Activated T-helper 2 cell treated with anti-CD3 and anti-CD28 coated beads, Interferon-gamma antibody, Interleukin-2, Interleukin-4, amounts not matched to agents 10 μg/mL and 5 μg/mL and 100 μg/mL, durations not matched to agents 14 hours and 24 hours and 36 hours (primary cell): ENCODE data around the gene ULBP1. TPM values are rescaled to one million over a fixed set of nuclear protein-coding genes. Genes with fewer than 3 reads are reported as not detected.
A peak's percentile ranks its signal among the peaks of the same experiment; 100 is the strongest.
"Not testable (repeated sequence)": the region's sequence is repeated elsewhere in the genome, so short reads cannot be mapped to it uniquely, and the experiment has no call there.

Experiments
- DNase-seq: peaks from one replicate; pipeline ENCODE4 v3.0.0; 2021; ENCODE audit warnings: low spot score
- H3K27ac Mint-ChIP-seq: one replicate; pipeline ENCODE4 v1.8.0; 2021; ENCODE audit warnings: mixed read lengths
- H3K27me3 Mint-ChIP-seq: one replicate; pipeline ENCODE4 v1.8.0; 2021; ENCODE audit warnings: low read depth, mixed read lengths
- H3K36me3 Mint-ChIP-seq: one replicate; pipeline ENCODE4 v1.8.0; 2021; ENCODE audit warnings: low read depth, mixed read lengths
- H3K4me1 Mint-ChIP-seq: one replicate; pipeline ENCODE4 v1.8.0; 2021; ENCODE audit warnings: low read depth, mixed read lengths
- H3K4me3 Mint-ChIP-seq: one replicate; pipeline ENCODE4 v1.8.0; 2021; ENCODE audit warnings: low read depth, mild to moderate bottlenecking, moderate library complexity, mixed read lengths
- H3K9me3 Mint-ChIP-seq: one replicate; pipeline ENCODE4 v1.8.0; 2021; ENCODE audit warnings: mixed read lengths
- intact Hi-C: fragments of 100-400 bp; cut with micrococcal nuclease; formaldehyde crosslinking; loops from one replicate; pipeline ENCODE4 v1.15.1; 2023
- total RNA-seq: library from RNA; stranded (reverse); gene quantifications from 2 replicates; pipeline ENCODE4 v1.2.3, GENCODE V29; 2022

ULBP1 gene
- total RNA-seq, 1 donor from 2014 or later = 0.41 TPM

GRCh38 chr6:149974394-149974793 is 10.7 kb downstream of the ULBP1 start:
- DNase-seq = not testable (repeated sequence)

GRCh38 chr6:149974825-149975224 is 11.1 kb downstream of the ULBP1 start:
- no peaks in the 10 kb centered on the region for H3K4me1 Mint-ChIP-seq
- intact Hi-C loops = no loop called here
- H3K9me3 Mint-ChIP-seq = no peaks in the 10 kb centered on the region
- no peak for DNase-seq
- H3K4me3 Mint-ChIP-seq = no peak overlapping the region
- no peak overlapping the region for H3K27ac Mint-ChIP-seq
- no peaks in the 10 kb centered on the region for H3K36me3 Mint-ChIP-seq
- H3K27me3 Mint-ChIP-seq = peaks cover 73% of the 10 kb centered on the region

More at GRCh38 chr6:149974394-149974793, 10.7 kb downstream of the ULBP1 start:
- H3K27me3 Mint-ChIP-seq = peaks cover 73% of the 10 kb centered on the region
- H3K27ac Mint-ChIP-seq, H3K4me1 Mint-ChIP-seq, H3K9me3 Mint-ChIP-seq, H3K36me3 Mint-ChIP-seq, H3K4me3 Mint-ChIP-seq, intact Hi-C loops: not testable (repeated sequence)

GRCh38 chr6:149975400-149975799 is 11.7 kb downstream of the ULBP1 start:
- Mint-ChIP-seq H3K4me3 (no peak overlapping the region), H3K9me3 (no peaks in the 10 kb centered on the region), H3K27me3 (peaks cover 70% of the 10 kb centered on the region), H3K27ac (no peak overlapping the region), H3K4me1 (no peaks in the 10 kb centered on the region), H3K36me3 (no peaks in the 10 kb centered on the region)
- intact Hi-C loops = no loop called here
- DNase-seq = no peak

- Mint-ChIP-seq H3K36me3 (no peaks in the 10 kb centered on the region), H3K4me3 (no peak overlapping the region), H3K27ac (no peak overlapping the region), H3K9me3 (no peaks in the 10 kb centered on the region), H3K4me1 (peaks cover 5% of the 10 kb centered on the region), H3K27me3 (peaks cover 85% of the 10 kb centered on the region)
- DNase-seq = no peak
- intact Hi-C loops = no loop called here
Measured at GRCh38 chr6:149977221-149977620, 13.5 kb downstream of the ULBP1 start.

- DNase-seq = no peak
- H3K27ac Mint-ChIP-seq = no peak overlapping the region
- H3K27me3 Mint-ChIP-seq = peaks cover 87% of the 10 kb centered on the region
- no peak overlapping the region for H3K4me3 Mint-ChIP-seq
- intact Hi-C loops = no loop called here
- H3K9me3 Mint-ChIP-seq = no peaks in the 10 kb centered on the region
- H3K4me1 Mint-ChIP-seq = peaks cover 5% of the 10 kb centered on the region
- no peaks in the 10 kb centered on the region for H3K36me3 Mint-ChIP-seq
Measured at GRCh38 chr6:149978610-149979009, 14.9 kb downstream of the ULBP1 start.

- no peak for DNase-seq
- H3K36me3 Mint-ChIP-seq = no peaks in the 10 kb centered on the region
- H3K4me3 Mint-ChIP-seq = no peak overlapping the region
- intact Hi-C loops = no loop called here
- no peaks in the 10 kb centered on the region for H3K9me3 Mint-ChIP-seq
- no peak overlapping the region for H3K27ac Mint-ChIP-seq
- peaks cover 82% of the 10 kb centered on the region for H3K27me3 Mint-ChIP-seq
- H3K4me1 Mint-ChIP-seq = peaks cover 5% of the 10 kb centered on the region
Measured at GRCh38 chr6:149979293-149979692, 15.6 kb downstream of the ULBP1 start.

- Mint-ChIP-seq H3K27ac (no peak overlapping the region), H3K4me1 (peaks cover 5% of the 10 kb centered on the region), H3K36me3 (peaks cover 3% of the 10 kb centered on the region), H3K27me3 (peaks cover 85% of the 10 kb centered on the region), H3K9me3 (peaks cover 8% of the 10 kb centered on the region), H3K4me3 (no peak overlapping the region)
- no peak for DNase-seq
- intact Hi-C loops = no loop called here
Measured at GRCh38 chr6:149983145-149983544, 19.4 kb downstream of the ULBP1 start.

GRCh38 chr6:149984773-149985172 is 21.0 kb downstream of the ULBP1 start:
- intact Hi-C loops = no loop called here
- peaks cover 11% of the 10 kb centered on the region for H3K9me3 Mint-ChIP-seq
- peaks cover 87% of the 10 kb centered on the region for H3K27me3 Mint-ChIP-seq
- H3K36me3 Mint-ChIP-seq = peaks cover 8% of the 10 kb centered on the region
- DNase-seq = no peak
- no peak overlapping the region for H3K27ac Mint-ChIP-seq
- H3K4me1 Mint-ChIP-seq = peaks cover 13% of the 10 kb centered on the region
- H3K4me3 Mint-ChIP-seq = no peak overlapping the region

- no peak for DNase-seq
- intact Hi-C loops = no loop called here
- H3K36me3 Mint-ChIP-seq = peaks cover 10% of the 10 kb centered on the region
- peaks cover 11% of the 10 kb centered on the region for H3K9me3 Mint-ChIP-seq
- H3K27me3 Mint-ChIP-seq = peaks cover 91% of the 10 kb centered on the region
- H3K4me1 Mint-ChIP-seq = peaks cover 20% of the 10 kb centered on the region
- no peak overlapping the region for H3K4me3 Mint-ChIP-seq
- H3K27ac Mint-ChIP-seq = no peak overlapping the region
Measured at GRCh38 chr6:149985481-149985937, 21.8 kb downstream of the ULBP1 start.

- Mint-ChIP-seq H3K27me3 (peaks cover 89% of the 10 kb centered on the region), H3K27ac (no peak overlapping the region), H3K4me3 (no peak overlapping the region), H3K36me3 (peaks cover 11% of the 10 kb centered on the region), H3K9me3 (peaks cover 11% of the 10 kb centered on the region), H3K4me1 (peaks cover 27% of the 10 kb centered on the region)
- intact Hi-C loops = loop anchor here (2.0 kb wide), 1 partner anchor 23 kb away; no protein-coding TSS in a partner anchor
- no peak for DNase-seq
Measured at GRCh38 chr6:149987602-149988107, 23.9 kb downstream of the ULBP1 start.

GRCh38 chr6:149988550-149989346 is 25.0 kb downstream of the ULBP1 start:
- H3K36me3 Mint-ChIP-seq = peaks cover 11% of the 10 kb centered on the region
- peaks cover 90% of the 10 kb centered on the region for H3K27me3 Mint-ChIP-seq
- intact Hi-C loops = loop anchor here (2.0 kb wide), 1 partner anchor 24 kb away; no protein-coding TSS in a partner anchor
- no peak for DNase-seq
- H3K4me1 Mint-ChIP-seq = peaks cover 27% of the 10 kb centered on the region
- H3K4me3 Mint-ChIP-seq = no peak overlapping the region
- peaks cover 11% of the 10 kb centered on the region for H3K9me3 Mint-ChIP-seq
- H3K27ac Mint-ChIP-seq = no peak overlapping the region

- H3K27me3 Mint-ChIP-seq = peaks cover 91% of the 10 kb centered on the region
- H3K36me3 Mint-ChIP-seq = peaks cover 11% of the 10 kb centered on the region
- H3K27ac Mint-ChIP-seq = no peak overlapping the region
- H3K4me3 Mint-ChIP-seq = peak overlapping the region; percentile 79
- intact Hi-C loops = loop anchor here (2.0 kb wide), 2 partner anchors 23 to 51 kb away; no protein-coding TSS in a partner anchor
- peaks cover 11% of the 10 kb centered on the region for H3K9me3 Mint-ChIP-seq
- no peak for DNase-seq
- peaks cover 29% of the 10 kb centered on the region for H3K4me1 Mint-ChIP-seq
Measured at GRCh38 chr6:149990212-149990660, 26.5 kb downstream of the ULBP1 start.
